Measurements from ENCODE around the gene COG8.

COG8 gene

DNA sequence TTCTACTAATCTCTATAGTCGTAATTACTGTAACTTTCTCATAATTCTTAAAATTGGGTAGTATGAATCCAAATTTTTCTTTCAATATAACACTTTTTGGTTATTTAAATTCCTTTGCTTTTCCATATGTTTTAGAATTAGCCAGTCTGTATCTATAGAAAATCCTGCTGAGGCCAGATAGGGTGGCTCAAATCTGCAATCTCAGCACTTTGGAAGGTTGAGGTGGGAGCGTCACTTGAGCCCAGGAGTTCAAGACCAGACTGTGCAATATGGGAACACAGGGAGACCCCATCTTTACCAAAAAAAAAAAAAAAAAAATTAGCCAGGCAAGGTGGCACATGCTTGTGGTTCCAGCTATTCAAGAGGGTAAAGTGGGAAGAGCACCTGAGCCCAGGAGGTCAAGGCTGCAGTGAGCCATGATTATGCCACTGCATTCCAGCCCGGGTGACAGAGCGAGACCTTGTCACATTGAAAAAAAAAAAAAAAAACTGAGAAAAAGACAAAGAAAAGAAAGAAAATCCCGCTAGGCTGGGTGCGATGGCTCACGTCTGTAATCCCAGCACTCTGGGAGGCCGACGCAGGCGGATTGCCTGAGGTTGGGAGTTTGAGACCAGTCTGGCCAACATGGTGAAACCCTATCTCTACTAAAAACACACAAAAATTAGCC lies 37.2 kb upstream of the COG8 start:
- TF ChIP-seq, protein P1, sequence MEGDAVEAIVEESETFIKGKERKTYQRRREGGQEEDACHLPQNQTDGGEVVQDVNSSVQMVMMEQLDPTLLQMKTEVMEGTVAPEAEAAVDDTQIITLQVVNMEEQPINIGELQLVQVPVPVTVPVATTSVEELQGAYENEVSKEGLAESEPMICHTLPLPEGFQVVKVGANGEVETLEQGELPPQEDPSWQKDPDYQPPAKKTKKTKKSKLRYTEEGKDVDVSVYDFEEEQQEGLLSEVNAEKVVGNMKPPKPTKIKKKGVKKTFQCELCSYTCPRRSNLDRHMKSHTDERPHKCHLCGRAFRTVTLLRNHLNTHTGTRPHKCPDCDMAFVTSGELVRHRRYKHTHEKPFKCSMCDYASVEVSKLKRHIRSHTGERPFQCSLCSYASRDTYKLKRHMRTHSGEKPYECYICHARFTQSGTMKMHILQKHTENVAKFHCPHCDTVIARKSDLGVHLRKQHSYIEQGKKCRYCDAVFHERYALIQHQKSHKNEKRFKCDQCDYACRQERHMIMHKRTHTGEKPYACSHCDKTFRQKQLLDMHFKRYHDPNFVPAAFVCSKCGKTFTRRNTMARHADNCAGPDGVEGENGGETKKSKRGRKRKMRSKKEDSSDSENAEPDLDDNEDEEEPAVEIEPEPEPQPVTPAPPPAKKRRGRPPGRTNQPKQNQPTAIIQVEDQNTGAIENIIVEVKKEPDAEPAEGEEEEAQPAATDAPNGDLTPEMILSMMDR (conservative IDR thresholded peaks at IDR 0.05): no peak

DNA sequence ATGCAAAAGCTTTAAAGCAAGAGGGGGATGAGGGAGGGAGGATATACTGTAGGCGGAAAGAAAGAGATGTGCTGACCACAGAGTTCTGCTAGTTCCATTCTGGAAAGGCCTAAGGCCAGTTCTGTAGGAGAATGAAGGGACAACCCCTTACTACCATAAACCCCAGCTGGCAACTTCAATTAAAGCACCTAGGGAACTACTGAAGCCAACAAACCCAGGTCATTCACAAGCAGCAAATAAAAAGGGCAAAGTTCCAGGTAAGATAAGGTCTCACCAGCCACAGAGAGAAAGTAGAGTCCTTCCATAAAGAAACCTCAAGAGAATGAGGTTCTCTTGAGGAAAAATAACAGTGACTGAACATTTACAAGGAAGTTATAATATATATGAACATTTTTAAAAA lies 33.7 kb upstream of the COG8 start:
- TF ChIP-seq, protein P1 (conservative IDR thresholded peaks at IDR 0.05): no peak
- no peak overlapping the region for H3K27ac ChIP-seq

More for the DNA sequence above, 37.2 kb upstream of the COG8 start:
- H3K27ac ChIP-seq: no peak overlapping the region

DNA sequence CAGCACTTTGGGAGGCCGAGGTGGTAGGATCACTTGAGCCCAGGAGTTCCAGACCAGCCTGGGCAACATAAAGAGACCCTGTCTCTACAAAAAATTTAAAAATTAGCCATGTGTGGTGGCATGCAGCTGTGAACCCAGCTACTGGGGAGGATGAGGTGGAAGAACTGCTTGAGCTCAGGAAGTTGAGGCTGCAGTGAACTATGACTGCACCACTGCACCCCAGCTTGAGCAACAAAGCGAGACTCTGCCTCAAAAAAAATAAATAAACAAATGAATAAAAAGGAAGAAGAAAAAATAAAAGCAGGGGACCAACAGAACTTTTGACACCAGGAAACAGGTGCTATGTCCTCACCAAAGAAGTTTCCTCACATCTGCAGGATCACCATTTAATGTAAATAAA lies 32.2 kb upstream of the COG8 start:
- no peak overlapping the region for H3K27ac ChIP-seq

DNA sequence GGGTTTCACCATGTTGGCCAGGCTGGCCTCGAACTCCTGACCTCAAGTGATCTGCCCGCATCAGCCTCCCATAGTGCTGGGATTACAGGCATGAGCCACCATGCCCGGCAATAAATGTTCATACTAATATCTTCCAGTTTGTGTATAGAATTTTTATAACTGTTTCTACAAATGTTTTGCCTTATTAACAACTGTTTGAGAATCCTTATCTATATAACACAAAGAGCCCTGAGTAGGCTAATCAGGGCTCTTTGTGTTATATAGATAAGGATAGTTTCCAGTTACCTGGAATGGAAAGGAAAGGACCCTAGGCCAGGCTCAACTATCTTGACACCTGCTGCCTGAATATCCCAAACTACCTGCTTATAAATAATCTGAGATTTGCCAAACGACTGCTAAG lies 29.5 kb upstream of the COG8 start:
- H3K27ac ChIP-seq: no peak overlapping the region
- TF ChIP-seq, protein P1 (conservative IDR thresholded peaks at IDR 0.05): no peak

More for the DNA sequence above, 32.2 kb upstream of the COG8 start:
- TF ChIP-seq, protein P1 (conservative IDR thresholded peaks at IDR 0.05): no peak

DNA sequence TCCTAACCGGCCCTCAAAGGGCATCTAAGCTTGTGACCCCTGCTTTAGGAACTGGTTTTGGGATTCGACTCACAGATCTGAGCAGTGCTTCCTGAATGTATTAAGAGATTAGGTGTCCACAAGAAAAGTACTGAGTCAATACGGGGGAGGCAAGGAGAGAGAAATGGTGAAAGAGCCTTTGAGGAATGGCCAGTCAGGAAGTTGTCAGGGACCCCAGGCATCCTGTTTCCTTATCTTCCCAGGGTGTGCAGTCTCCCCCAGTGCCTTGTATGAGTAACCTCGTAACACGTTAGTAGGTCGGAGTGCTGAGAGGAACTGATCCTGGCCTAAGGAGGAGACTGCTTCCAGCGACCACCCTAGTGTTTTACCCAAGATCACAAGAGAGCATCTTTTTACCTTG lies 28.6 kb upstream of the COG8 start:
- TF ChIP-seq, protein P1 (conservative IDR thresholded peaks at IDR 0.05): no peak
- no peak overlapping the region for H3K27ac ChIP-seq

DNA sequence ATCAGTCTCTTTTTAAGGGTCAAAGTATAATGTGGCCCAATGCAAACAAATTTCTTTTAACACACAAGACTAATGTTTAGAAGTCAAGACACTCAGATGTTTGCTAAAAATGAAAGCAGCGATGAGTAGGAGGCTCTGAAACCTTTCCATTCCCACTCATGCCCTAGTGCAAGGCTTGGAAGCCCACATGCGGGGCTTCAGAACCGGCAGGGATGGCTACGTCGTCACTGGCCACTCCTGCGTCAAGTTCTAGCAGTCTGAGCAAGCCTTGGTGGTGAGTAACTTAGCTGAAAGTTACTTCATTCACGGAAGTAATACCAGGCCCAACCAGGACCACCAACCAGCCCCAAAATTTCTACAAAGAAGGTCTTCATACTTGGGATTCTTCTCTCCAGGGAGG lies 27.1 kb upstream of the COG8 start:
- H3K27ac ChIP-seq: no peak overlapping the region
- TF ChIP-seq, protein P1 (conservative IDR thresholded peaks at IDR 0.05): no peak

DNA sequence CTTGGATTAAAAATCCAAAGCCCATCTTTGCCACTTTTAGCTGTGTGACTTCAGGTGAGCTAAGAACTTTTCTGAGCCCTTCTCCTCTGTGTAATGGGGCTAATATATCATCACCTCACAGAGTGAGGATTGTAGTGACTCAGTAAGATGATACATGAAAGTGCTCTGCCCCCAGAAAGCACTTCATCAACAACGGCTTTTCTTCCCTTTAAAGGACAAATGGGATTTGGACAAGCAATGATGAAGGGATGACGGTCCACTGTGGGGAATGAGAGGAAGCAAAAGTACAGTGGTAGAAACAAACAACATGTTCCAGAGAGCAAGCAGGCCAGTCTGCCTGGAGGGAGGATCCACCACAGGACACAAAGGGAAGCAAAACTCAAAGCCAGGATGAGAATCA lies 26.5 kb upstream of the COG8 start:
- TF ChIP-seq, protein P1 (conservative IDR thresholded peaks at IDR 0.05): no peak

More for the DNA sequence above, 26.5 kb upstream of the COG8 start:
- H3K27ac ChIP-seq: no peak overlapping the region

Data from VCaP (cell line).